NCI-H146 treated with DMSO at 0.1 percent for 48 hours (cell line): ENCODE measurements around the gene COL9A2.

ENCODE experiments used
- DNase-seq: peaks from one replicate; lab custom pipeline; 2025; ENCODE audit not compliant: unreplicated experiment; lab: John Stamatoyannopoulos, UW

The COL9A2 gene

GRCh38 chr1:40303790-40304189 is 13.3 kb downstream of the COL9A2 start:
- DNase-seq: no peak

- no peak for DNase-seq
Observed at GRCh38 chr1:40303051-40303771, 13.9 kb downstream of the COL9A2 start.

- no peak for DNase-seq
Observed at GRCh38 chr1:40302475-40302874, 14.6 kb downstream of the COL9A2 start.

GRCh38 chr1:40301541-40302299 is 15.4 kb downstream of the COL9A2 start:
- no peak for DNase-seq

- DNase-seq: no peak
Observed at GRCh38 chr1:40301066-40301465, 16.0 kb downstream of the COL9A2 start.

GRCh38 chr1:40300651-40301050 is 16.4 kb downstream of the COL9A2 start:
- DNase-seq: no peak

GRCh38 chr1:40300249-40300567 is 16.9 kb downstream of the COL9A2 start:
- DNase-seq: no peak

GRCh38 chr1:40299366-40300248 is 17.5 kb downstream of the COL9A2 start:
- DNase-seq: no peak

- no peak for DNase-seq
Observed at GRCh38 chr1:40291293-40291692, 25.8 kb downstream of the COL9A2 start.

- peak; percentile 16 for DNase-seq
Observed at GRCh38 chr1:40281853-40282252, 35.2 kb downstream of the COL9A2 start.

GRCh38 chr1:40276122-40276521 is 41.0 kb downstream of the COL9A2 start:
- DNase-seq: no peak

- no peak for DNase-seq
Observed at GRCh38 chr1:40274331-40274730, 42.8 kb downstream of the COL9A2 start.

- no peak for DNase-seq
Observed at GRCh38 chr1:40273547-40274166, 43.4 kb downstream of the COL9A2 start.

GRCh38 chr1:40272653-40273213 is 44.4 kb downstream of the COL9A2 start:
- DNase-seq: no peak

- DNase-seq: no peak
Observed at GRCh38 chr1:40270152-40270834, 46.8 kb downstream of the COL9A2 start.

- DNase-seq: no peak
Observed at GRCh38 chr1:40268211-40268610, 48.9 kb downstream of the COL9A2 start.

- DNase-seq: no peak
Observed at GRCh38 chr1:40267767-40268187, 49.3 kb downstream of the COL9A2 start.

- DNase-seq: no peak
Observed at GRCh38 chr1:40266786-40267535, 50.1 kb downstream of the COL9A2 start.

- DNase-seq: no peak
Observed at GRCh38 chr1:40265919-40266318, 51.2 kb downstream of the COL9A2 start.

- DNase-seq: no peak
Observed at GRCh38 chr1:40265298-40265697, 51.8 kb downstream of the COL9A2 start.
